Breast epithelium (tissue), 3 donors: ENCODE measurements around the gene TCN2.

Source experiments
- POLR2A ChIP-seq: fragments of 450-650 bp; IDR thresholded peaks from one replicate; pipeline ENCODE4 v1.6.1; 2016; ENCODE audit warnings: antibody characterized with exemption, mild to moderate bottlenecking, moderate library complexity
- POLR2AphosphoS5 ChIP-seq, 3 donors: sonication (generic); formaldehyde crosslinking; IDR thresholded peaks; one replicate each; pipeline ENCODE4 v1.6.1; 2017; ENCODE audit warnings: antibody characterized with exemption in 3 of 3
- TF ChIP-seq, protein P1 (sequence below), 3 donors: fragments of 450-650 bp; IDR thresholded peaks; one replicate each; pipeline ENCODE4 v1.5.1; 2016 to 2017; ENCODE audit warnings: antibody characterized with exemption in 3 of 3, mild to moderate bottlenecking in 3 of 3, moderate library complexity in 3 of 3

DNA sequence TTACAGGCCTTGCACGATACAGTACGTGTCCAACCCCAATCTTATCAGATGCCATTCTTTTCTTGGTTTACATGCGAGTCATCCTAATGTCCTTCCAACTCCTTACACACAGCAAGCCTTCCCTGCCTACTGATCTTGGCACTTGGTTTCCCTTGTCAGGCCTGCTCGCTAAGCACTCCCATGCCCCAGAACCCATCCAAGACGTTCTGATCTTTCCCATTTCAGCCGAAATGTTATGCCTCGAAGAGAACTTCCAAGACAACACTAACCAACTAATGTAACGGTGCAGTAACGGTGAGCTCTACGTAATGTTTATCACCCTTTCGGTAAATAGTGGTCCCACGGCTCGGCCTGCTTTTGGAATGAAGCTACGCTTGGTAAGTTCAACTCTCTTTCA is 15.8 kb upstream of the TCN2 start:
- TF ChIP-seq, protein P1, sequence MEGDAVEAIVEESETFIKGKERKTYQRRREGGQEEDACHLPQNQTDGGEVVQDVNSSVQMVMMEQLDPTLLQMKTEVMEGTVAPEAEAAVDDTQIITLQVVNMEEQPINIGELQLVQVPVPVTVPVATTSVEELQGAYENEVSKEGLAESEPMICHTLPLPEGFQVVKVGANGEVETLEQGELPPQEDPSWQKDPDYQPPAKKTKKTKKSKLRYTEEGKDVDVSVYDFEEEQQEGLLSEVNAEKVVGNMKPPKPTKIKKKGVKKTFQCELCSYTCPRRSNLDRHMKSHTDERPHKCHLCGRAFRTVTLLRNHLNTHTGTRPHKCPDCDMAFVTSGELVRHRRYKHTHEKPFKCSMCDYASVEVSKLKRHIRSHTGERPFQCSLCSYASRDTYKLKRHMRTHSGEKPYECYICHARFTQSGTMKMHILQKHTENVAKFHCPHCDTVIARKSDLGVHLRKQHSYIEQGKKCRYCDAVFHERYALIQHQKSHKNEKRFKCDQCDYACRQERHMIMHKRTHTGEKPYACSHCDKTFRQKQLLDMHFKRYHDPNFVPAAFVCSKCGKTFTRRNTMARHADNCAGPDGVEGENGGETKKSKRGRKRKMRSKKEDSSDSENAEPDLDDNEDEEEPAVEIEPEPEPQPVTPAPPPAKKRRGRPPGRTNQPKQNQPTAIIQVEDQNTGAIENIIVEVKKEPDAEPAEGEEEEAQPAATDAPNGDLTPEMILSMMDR (IDR thresholded peaks at IDR 0.05): no peak
- no peak for TF ChIP-seq POLR2AphosphoS5 (IDR thresholded peaks at IDR 0.05)
- no peak for TF ChIP-seq POLR2A
